EH (cell line): ENCODE results near the gene CMTM2.
"Not testable (repeated sequence)": the region's sequence is repeated elsewhere in the genome, so short reads cannot be mapped to it uniquely, and the experiment has no call there.

ENCODE experiments used
- DNase-seq: peaks from one replicate; pipeline ENCODE4 v3.0.0-alpha.2; 2015; ENCODE audit warnings: low read depth

Gene CMTM2

DNA sequence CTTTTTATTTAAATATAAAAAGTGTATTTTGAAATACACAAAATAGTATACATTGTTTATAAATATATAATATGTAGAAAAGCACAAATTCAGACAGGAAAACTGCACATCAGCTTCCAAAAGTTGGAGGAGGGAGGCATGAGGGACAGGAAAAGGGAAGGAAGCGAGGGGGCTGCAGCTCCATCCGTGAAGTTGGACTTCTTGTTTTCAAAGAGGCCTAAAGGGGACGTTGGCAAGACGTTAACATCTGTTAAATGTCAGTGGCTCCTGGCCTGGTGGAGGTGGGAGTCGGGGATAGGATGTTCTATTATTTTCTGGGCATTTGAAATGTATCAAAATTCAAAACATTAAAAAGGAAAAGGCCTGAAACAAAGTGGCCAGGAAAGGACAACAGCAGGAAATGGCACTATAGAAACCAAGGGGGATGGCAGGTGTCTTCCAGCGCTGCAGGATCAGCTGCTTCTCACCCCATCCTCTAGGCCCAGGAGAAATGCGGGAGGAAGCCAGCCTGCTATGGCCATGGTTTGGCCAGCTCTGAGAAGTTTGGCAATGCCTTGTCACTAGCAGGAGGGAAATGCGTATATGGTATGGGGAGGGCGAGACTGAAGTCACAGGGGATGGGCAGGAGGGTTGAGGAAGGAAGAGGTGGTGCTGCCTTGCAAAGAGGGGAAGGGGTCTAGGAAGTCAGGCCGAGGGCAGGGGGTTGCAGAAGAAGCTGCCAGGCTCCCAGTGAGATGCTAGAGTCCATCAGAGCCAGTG is 6.4 kb downstream of the CMTM2 start:
- no peak for DNase-seq

DNA sequence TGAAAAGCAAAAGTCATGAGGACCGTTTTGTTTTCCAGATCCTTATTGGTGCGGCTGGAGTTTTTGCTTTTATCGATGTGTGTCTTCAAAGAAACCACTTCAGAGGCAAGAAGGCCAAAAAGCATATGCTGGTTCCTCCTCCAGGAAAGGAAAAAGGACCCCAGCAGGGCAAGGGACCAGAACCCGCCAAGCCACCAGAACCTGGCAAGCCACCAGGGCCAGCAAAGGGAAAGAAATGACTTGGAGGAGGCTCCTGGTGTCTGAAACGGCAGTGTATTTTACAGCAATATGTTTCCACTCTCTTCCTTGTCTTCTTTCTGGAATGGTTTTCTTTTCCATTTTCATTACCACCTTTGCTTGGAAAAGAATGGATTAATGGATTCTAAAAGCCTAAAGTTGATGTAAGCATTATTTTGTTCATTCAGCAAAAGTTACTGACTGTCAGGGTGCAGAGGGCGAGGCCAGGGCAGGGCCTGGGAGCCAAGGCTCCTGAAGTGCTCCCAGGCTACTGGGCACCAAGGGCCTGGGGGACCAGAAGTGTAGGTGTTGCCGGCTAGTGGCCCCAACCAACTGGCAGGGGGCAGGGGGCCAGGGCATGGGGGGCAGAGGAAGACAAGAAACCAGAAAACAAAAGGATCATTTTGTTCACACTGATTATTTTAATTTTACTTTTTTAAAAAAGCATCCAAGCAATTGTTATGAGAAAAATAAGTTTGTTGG is 8.8 kb downstream of the CMTM2 start:
- DNase-seq = no peak

DNA sequence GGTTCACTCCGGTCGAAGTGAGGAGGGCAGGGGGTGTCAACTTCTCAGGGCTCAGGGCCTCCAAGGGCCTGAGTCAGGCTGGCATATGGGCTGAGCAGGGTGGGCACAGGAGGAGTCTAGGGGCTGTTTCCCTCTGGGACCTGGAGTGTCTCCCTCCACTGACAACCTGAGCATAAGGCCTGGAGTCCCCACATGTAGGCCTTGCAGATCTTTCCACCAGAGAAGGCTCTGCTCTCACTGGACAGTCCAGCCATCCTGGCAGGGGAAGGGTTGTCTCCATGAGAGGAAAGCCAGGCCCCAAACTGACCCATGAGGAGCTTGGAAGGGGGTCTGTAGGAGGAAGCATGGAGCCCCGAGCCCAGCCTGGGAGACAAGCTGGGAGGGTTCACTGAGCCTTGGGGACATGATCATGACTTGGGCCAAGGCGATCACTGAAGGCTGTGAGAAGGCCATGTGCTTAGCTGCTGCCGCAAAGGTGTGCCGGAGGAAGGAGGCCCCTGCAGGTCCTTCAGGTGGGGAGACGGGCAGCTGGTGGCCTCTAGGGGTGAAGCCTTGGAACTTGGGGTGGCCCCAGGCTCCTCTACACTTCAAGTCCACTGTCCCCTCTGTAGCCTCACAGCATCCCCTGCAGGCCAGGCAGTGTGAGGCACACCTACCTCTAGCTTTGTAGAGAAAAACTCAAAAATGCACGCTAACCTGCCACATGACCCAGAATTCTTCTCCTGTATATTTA is 9.9 kb downstream of the CMTM2 start:
- peak; percentile 37 for DNase-seq

DNA sequence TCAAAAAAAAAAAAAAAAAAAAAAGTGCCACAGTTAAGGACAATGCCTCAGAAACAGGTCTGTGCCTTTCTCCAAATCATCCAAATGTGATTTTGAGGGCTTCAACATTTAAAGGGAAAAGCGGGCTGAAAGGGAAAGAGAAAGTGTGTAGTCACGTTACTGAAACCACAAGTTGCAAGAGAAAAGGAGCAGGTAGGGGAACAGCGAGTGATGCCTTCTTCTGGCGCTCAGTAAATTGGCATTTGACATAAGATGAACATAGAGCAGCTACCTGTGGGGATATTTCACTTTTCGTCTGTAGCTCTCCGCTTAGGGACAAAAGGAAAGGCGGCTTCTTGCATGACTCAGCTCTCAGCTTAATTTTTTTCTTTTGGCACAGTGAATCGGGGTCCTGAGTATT is 11.1 kb downstream of the CMTM2 start:
- no peak for DNase-seq

DNA sequence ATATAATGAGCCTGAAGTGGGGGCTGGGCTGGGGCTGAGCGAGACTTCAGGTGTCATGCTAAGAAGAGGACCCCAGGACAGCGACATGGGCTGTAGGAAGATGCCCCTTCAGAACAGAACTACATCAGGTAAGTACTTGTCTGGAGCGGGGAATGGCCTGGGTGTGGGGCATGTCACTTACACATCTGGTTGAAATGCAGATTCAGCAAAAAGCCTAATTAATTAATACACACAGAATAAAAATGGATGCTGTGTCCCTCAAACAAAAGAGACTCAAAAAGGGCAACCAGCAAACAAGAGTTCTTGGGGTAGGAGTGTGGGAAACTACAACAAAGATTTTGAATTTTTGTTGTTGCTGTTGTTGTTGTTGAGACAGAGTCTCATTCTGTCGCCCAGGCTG is 11.8 kb downstream of the CMTM2 start:
- DNase-seq = no peak

DNA sequence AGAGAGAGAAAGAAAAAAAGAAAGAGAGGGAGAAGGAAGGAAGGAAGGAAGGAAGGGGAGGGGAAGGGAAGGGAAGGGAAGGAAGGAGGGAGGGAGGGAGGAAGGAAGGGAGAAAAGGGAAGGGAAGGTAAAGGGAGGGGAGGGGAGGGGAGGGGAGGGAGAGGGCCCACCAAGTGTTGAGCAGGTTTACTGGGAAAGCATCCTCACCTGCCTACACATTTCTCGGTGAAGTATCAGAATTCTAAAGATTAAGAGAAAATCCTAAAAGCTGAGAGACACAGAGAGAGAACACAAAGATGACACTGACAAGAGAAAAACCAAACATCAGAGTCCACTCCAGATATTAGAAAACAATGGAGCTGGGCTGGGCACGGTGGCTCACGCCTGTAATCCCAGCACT is 13.0 kb downstream of the CMTM2 start:
- no peak for DNase-seq

DNA sequence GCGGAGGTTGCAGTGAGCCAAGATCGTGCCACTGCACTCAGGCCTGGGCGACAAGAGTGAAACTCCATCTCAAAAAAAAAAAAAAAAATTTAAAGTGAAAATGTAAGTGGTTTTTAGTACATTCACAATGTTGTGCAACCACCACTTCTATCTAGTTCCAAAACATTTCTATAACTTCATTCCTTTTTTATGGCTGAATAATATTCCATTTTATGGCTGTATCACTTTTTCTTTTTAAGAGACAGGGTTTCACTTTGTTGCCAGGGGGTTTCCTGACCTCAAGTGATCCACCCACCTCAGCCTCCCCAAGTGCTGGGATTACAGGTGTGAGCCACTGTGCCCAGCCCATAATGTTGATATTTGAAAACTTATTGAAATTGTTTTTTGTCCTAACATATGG is 13.6 kb downstream of the CMTM2 start:
- no peak for DNase-seq

DNA sequence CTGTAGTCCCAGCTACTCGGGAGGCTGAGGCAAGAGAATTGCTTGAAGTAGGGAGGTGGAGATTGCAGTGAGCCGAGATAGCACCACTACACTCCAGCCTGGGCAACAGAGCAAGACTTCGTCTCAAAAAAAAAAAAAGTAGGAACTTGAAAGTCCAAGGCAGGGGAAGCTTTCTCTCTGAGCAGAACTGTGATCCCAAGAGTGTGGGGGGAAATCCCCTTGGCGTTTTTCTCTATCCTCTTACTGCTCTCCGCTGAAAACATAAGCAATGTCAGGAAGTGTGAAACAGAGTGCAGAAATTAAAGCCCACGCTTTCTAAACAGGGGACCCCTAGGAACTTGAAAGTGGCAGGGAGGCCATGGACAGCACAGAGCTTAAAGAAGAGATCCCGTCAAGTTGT is 15.5 kb downstream of the CMTM2 start:
- no peak for DNase-seq

DNA sequence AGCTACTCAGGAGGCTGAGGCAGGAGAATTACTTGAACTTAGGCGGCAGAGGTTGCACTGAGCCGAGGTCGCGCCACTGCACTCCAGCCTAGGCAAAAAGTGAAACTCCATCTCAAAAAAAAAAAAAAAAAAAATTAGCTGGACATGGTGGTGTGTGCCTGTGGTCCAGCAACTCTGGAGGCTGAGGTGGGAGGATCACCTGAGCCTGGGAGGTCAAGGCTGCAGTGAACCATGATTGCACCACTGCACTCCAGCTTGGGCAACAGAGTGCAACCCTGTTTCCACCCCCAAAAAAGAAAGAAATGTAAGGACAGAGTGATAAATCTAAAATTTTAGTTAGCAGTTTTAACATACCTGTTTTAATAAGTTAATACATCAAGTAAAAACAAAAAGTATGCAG is 17.3 kb downstream of the CMTM2 start:
- DNase-seq = not testable (repeated sequence)

DNA sequence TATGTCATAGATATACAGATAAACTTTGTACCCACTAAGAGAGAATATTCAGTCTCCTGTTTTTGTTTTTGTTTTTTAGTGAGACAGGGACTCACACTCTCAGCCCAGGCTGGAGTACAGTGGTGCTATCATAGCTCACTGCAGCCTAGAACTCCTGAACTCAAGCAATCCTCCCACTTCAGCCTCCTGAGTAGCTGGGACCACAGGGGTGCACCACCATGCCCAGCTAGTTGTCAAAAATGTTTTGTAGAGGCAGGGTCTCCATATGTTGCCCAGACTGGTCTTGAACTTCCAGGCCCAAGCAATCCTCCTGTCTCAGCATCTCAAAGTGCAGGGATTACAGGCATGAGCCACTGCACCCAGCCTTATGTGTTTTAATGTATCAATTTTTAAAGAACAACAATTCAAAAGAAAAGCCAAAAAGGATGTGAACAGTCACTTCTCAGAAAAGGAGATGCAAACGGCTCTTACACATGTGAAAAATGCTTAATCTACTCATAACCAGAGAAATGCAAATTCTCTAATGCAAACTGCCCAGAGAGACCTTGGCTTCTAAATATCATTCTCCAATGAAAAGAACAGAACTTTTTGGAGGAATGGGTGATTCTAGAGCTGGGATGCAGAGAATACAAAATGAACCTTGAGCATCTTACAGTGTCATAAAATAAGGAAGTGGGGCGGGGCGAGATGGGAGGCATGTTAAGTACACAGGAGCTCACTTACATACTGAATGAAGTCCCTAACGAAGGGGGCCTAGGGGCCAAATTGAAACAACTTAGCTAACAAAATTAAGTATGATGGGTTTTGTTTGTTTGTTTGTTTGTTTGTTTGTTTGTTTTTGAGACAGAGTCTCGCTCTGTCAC is 18.0 kb downstream of the CMTM2 start:
- DNase-seq = no peak

DNA sequence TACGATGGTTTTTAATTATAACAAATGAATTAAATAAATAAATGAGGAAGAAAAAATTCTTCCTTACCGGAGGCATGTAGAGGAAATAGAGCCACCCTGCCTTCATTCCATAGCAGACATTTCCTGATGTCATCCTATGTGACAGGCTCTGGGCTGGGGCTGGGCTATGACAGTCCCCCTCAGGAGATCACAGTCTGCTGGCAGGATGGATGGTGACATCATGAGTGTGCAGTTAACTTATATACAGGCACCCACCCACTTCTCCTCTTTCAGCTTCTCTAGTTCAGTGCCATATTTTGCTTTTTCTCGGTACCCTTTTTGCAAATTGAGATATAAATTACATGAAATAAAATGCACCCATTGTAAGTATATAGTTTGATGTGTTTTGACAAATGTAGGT is 18.8 kb downstream of the CMTM2 start:
- DNase-seq = no peak

DNA sequence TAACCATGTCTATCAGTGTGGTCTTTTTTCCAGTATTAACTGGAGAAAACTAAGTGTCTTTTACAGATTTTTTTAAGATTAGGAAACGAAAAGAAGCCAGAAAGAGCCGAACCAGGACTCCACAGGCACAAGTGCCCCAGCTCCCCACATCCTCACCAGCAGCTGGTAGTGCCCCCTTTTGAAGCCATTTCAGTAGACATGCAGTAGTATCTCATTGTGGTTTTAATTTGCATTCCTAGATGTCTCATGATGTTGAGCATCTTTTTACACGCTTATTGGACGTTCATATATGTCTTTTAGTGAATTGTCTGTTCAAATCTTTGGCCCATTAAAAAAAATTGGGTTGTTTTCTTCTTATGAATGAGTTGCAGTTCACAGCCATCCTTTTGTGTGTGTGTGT is 20.5 kb downstream of the CMTM2 start:
- DNase-seq = no peak

DNA sequence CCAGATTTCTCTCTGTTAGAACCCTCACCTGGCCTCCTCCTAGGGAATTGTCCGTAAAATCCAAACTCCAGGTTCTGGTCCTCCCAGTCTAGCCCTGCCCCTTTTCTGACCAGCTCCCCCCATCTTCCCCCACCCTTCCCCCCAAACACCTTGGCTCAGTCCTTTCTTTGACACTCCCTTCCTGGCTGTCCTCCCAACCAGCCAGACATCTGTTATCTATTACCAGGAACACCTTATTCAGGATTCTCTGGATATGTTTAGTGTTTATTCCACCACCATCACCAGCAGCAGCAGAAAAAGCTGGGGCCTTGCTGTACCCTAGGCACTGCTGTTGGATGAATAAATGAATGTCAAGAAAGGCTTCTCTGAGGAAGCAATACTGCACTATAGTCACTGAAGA is 21.2 kb downstream of the CMTM2 start:
- DNase-seq = no peak

DNA sequence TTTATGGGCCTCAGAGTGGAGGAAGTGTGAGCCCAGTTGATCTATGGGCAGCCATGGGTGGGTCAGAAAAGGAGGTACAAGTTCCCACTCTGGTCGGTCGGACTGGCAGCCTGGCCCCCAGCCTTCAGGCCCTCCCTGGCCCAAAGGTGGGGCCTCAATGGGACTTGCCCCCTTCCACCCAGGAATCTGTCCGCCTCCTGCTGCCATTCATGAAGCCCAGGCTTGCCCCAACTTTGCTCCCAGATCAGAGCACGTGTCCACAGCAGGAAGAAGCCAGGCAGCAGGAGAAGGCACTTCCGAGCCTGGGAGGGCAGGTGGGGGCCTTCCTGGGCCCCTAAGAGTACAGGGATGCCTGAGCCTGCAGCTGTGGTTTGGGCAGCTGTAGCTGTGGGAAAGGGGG is 22.2 kb downstream of the CMTM2 start:
- DNase-seq = no peak

DNA sequence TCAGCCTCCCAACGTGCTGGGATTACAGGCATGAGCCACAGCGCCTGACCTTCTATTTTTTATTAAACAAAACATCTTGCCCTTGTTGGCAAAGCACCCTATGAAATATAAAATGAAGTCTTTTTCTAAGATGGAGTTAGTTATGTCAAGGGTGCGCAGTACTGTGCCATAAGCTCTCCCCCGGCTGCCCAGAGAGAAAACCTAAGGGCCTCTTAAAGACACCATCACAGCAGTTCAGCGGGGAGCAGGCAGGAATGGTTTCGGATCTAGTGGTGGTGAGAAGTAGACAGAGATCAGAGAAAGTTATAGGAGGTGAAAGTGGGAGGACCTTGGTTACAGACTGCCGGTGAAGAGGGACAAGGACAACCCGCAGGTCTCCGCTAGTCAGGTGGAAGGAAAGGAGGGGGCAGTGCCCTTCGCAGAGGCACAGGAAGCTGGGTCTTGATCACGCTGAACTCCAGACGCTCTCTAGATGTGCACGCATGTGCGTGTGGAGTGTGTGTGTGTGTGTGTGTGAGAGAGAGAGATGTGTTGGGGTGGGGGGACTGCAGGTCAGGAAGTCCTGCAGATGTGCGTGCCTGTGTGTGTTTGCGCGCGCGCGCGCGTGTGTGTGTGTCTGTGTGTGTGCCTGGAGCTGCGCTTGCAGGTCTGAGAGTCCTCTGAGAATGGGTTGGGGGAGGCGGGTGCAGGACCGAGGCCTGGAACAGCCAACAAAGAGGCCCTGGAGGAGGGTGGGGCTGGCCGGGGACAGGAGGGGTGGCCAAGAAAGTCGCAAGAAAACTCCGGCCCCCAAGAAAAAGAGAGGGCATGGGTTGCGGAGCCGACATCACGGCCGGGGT is 24.5 kb downstream of the CMTM2 start:
- peak; percentile 60 for DNase-seq

DNA sequence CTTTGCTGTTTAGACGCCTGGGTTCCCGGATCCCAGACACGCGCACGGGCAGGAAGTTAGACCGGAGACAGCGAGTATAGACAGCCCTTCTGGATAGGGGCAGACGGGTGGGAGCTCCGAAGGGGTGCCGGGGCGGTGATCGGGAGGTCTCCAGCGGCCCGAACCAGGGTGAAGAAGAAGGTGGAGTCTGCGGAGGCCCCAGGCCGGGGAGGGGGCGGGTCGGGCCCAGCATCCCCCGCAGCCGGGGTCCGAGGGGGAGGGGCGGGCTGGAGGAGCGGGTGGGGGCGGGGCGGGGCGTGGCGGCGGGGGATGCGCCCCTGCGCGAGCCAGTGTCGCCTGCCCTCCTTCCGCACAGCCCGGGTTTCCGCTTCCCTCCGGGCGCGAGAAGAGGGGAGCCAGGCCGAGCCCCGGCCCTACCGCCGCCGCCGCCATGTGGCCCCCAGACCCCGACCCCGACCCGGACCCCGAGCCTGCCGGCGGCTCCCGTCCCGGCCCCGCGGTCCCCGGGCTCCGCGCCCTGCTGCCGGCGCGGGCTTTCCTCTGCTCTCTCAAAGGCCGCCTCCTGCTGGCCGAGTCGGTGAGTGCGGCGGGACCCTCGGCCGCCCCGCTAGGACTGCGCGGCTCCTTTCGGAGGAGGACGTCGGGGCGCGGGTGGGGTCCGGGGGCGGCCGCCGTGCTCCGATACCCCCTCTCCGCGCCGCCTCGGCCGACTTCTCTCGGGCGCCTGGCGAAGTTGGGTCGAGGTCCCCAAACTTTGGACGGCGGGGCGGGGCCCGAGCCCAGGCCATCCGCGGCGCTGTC is 25.3 kb downstream of the CMTM2 start, which contains the start of gene CMTM3:
Gene CMTM3 (plus strand): TSS at position 329 of the 801 bp plus-strand sequence. CDS start 102 bp downstream, at position 431.
- DNase-seq = peak; percentile 60

DNA sequence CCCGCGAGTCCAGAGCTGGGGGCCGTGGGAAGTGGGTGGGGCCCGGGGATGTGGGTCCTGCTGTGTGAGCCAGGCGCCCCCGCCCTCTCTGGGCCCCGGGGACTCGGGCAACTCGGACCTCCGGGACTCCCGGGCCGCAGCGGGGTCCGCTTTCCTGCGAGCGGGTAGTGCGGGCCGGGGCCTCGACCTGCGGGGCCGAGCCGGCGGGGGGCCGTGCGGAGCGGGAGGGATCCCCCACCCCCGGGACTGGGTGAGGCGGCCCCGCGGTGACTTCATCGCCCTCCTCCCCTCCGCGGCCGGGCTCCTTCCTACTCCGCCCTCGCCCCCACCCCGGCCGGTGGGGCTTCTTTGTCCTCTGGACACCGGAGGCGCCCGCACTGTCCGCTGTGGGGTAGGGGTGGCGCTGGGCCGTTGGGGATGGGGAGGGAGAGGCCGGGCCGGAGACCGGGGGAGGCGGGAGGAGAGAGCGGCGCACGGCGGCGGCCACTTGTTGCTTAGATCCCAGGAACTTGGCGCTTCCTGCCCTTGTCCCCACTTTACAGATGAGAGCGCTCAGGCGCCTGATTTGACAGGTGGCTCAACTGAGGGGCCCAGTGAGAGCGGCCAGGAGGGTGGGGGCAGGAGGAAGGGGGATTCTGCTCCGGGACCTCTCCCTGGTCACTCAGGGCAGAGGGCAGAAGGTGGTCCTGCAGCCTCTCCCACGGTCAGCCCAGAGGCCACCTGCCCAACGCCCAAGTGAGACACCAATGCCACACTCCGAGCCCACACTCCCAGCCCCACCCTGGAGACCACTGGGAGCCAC is 26.1 kb downstream of the CMTM2 start:
- DNase-seq = peak; percentile 58

DNA sequence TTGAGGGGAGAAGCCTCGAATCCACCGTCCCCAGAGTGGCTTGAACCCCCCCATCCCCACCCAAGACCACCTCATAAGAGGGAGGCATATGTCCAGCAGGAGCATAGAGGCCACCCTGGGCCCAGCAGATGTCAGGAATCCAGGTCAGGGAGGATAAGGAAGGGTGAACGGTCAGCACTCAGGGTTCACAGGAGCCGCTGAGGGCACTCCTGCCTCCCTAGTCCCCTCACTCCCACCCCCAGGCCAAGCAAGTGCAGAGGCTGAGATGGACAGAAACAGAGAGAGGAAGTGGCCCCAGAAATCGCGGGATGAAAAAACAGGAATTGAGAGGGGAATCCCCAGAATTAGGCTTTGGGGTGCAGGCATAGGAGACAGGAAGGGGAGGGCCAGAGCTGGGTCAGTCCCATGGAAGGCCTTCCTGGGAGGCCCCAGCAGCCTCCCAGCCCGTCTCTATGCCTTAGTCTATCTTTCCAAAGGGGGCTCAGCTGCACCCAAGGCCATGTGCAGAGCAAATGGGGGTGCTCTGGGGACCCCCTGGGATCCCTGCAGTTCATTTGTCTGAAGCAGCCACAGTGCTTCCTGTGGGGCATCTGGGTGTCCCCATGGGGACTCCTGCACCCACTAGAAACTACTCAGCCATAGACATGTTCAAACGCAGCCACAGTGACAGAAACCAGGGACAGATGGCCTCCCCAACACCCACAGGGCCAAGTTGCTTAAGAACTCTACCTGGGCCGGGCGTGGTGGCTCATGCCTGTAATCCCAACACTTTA is 26.9 kb downstream of the CMTM2 start:
- no peak for DNase-seq
